ENCODE measurements around the gene ITGB7.

- TF ChIP-seq GATA3 (IDR thresholded peaks at IDR 0.05; ENCODE audit: low read depth, low read length), result no peak
- no peak for TF ChIP-seq GATA2 (IDR thresholded peaks at IDR 0.05; ENCODE audit: low read depth, low read length)
Measured at GRCh38 chr12:53227341-53227740, 20.3 kb upstream of the ITGB7 start.

Data from SH-SY5Y (cell line).